GM21528 (cell line): ENCODE results near the gene GRAMD1B.

ENCODE experiments used
- ATAC-seq: cut with Tn5 transposase; IDR thresholded peaks from one replicate; pipeline ENCODE4 v1.9.1; 2021; ENCODE audit warnings: mild to moderate bottlenecking, moderate library complexity; ENCODE audit not compliant: unreplicated experiment, low FRiP score

GRAMD1B gene

GRCh38 chr11:123607781-123608180 is 177.7 kb downstream of the GRAMD1B start:
- no peak for ATAC-seq

GRCh38 chr11:123608371-123608770 is 178.3 kb downstream of the GRAMD1B start:
- no peak for ATAC-seq

GRCh38 chr11:123608945-123609344 is 178.9 kb downstream of the GRAMD1B start:
- no peak for ATAC-seq

- ATAC-seq: no peak
These were observed 181.6 kb downstream of the GRAMD1B start for GRCh38 chr11:123611698-123612097.

GRCh38 chr11:123616505-123617198 is 186.6 kb downstream of the GRAMD1B start:
- ATAC-seq: no peak

- ATAC-seq: no peak
These were observed 192.5 kb downstream of the GRAMD1B start for GRCh38 chr11:123622576-123622975.

- ATAC-seq: no peak
These were observed 194.9 kb downstream of the GRAMD1B start for GRCh38 chr11:123624974-123625373.

- ATAC-seq: no peak
These were observed 199.0 kb downstream of the GRAMD1B start for GRCh38 chr11:123628936-123629683.

GRCh38 chr11:123630126-123630608 is 200.1 kb downstream of the GRAMD1B start:
- no peak for ATAC-seq

GRCh38 chr11:123640029-123640428 is 210.0 kb downstream of the GRAMD1B start:
- no peak for ATAC-seq

- ATAC-seq: peak; percentile 86
These were observed 210.8 kb downstream of the GRAMD1B start for GRCh38 chr11:123640677-123641494.

- no peak for ATAC-seq
These were observed 211.4 kb downstream of the GRAMD1B start for GRCh38 chr11:123641495-123641840.

GRCh38 chr11:123642435-123642834 is 212.4 kb downstream of the GRAMD1B start:
- no peak for ATAC-seq

- ATAC-seq: no peak
These were observed 215.4 kb downstream of the GRAMD1B start for GRCh38 chr11:123645286-123645975.

GRCh38 chr11:123650901-123651300 is 220.8 kb downstream of the GRAMD1B start:
- no peak for ATAC-seq

- no peak for ATAC-seq
These were observed 222.5 kb downstream of the GRAMD1B start for GRCh38 chr11:123652599-123652998.

GRCh38 chr11:123653483-123653826 is 223.4 kb downstream of the GRAMD1B start:
- no peak for ATAC-seq

- ATAC-seq: no peak
These were observed 223.9 kb downstream of the GRAMD1B start for GRCh38 chr11:123653827-123654565.

GRCh38 chr11:123654566-123655081 is 224.6 kb downstream of the GRAMD1B start, which contains the start of gene SCN3B:
TSS of gene SCN3B (minus strand) at chr11:123654624. CDS start at chr11:123653801, 823 bp downstream.
- ATAC-seq: no peak

GRCh38 chr11:123659311-123659710 is 229.2 kb downstream of the GRAMD1B start:
- no peak for ATAC-seq
